NCI-H2196 treated with DMSO at 0.1 percent for 48 hours (cell line): ENCODE data around the gene CDK14.

Source experiments
- DNase-seq: peaks from one replicate; lab custom pipeline; 2025; ENCODE audit not compliant: unreplicated experiment; lab: John Stamatoyannopoulos, UW

The CDK14 gene

DNA sequence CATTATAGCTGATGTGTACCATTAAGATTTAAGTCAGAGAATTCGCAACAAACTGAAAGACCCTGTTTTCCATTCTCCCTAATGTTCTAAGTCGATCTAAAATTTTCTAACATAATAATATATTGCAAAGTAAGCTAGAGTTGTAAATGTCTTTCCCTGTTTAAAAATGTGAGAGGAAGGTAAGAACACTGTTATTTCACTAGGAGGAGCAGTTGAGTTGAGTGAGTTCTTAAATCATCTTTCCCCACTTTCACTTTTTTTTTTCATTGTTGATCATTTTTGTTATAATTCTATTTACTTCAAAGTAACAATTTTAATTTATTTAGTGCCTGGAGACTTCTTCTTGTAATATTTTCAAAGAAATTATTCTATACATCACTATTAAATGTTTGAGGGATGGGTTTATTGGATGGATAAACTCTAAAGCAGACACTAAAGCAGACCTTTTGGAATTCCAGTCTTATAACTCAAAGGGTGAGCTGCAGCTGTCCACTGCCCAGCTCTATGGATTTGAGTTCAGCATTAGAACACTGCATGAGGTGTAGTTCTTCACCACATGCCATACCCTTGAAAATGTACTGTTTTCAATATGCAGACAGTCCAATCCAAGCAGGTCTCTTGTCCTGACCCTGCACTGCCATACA is 486.9 kb downstream of the CDK14 start:
- DNase-seq = no peak

DNA sequence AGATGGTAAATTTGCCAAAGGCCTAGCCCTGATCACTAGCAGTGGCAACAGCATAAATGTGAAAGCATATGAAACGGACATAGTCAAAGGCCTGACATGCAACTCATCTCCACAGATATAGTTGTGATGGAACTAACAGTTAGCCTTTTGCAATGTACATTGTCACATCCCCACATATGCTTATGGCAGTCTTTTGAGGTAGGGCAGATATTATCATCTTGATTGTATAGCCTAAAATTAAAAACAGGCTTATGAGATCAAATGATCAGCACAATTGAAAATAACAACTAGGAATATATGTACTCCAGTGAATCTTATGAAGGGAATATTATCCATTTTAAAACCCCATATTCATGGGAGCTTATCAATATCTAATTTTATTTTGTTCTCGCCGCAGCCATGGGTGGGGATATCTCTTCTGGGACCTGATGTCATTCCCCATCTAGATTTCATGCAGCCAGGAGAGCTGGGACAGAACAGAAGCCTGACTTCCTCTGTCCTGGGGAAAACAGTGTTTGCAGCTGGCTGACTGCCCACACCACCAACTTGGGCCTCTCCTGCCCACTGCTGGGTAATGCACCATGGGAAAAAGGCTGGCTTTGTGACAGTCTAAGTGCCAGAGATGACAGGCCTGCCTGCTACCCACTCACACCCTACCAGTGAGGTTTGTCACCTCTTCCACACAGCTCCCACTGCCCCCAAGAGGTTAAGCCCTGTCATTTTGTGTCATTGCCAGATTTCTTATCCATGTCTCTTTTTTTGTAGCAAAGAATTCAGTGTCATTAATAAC is 487.9 kb downstream of the CDK14 start:
- no peak for DNase-seq

DNA sequence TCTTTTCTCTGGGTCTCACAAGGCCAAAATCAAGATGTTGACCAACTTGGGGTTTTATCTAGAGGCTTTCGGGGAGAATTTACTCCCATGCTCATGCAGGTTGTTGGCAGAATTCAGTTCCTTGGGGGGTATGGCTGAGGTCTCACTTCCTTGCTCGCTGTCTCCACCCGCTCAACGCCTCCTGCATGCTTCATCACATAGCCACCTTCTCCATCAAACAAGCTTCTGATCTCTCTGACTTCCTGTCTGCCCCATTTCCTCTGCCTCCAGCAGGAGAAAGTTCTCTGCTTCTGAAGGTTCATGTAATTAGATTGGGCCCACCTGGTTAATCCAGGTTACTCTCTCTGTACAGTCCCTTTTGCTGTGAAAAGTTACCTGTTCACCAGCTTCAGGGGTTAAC is 489.1 kb downstream of the CDK14 start:
- DNase-seq = no peak

DNA sequence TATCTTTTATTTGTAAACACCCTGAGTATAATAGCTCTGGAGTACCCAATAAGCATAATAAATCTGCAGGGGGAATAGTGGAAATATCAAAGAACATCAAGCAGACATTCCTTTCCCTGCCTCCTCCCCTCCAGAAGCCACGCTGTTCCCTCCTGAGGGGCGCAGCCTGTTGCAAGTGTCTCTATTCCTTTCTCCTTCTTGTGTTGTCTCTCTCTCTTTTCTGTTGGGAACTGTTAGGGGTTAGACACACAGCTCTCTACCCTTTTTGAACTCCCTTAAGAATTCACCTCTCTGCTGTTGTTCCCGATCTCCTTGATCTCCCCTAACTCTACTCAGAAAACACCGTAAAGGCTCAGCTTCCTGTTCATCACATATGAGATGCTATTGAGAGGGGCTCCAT is 490.1 kb downstream of the CDK14 start:
- DNase-seq = no peak

DNA sequence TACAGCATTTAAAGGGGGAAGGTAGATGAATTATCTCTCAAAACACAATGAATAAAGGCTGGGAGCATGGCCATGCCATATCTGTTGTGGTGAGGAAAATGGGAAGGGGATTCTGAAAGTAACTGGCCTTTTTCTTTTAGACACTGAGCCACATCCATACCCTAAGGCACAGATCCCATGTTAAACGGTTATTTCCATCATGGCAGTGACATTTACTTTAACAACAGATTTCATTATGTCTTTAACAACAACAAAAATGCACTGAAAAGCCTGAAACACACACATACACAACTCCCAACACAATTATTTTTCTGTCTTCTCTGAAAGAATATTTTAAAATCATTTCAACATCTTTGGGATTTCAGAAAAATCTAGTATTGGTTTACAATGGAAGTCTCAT is 492.0 kb downstream of the CDK14 start:
- no peak for DNase-seq

DNA sequence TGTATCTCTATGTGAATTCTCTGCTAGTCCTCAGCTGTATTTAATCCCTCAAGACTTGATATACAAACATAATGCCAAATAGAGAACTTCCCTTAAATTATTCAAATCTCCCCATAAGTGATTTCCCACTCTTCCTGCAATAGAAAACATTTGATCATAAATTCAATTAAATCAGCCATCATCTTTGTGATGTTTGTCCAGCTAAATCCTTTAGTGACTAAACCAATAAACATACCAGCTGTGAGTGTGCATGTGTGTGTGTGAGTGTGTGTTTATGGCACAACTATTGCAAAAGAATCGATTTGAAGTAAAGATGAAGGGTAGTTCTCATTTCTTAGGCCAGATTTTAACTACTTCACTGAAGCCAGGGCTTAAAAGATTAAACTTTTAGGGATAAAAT is 492.6 kb downstream of the CDK14 start:
- no peak for DNase-seq

DNA sequence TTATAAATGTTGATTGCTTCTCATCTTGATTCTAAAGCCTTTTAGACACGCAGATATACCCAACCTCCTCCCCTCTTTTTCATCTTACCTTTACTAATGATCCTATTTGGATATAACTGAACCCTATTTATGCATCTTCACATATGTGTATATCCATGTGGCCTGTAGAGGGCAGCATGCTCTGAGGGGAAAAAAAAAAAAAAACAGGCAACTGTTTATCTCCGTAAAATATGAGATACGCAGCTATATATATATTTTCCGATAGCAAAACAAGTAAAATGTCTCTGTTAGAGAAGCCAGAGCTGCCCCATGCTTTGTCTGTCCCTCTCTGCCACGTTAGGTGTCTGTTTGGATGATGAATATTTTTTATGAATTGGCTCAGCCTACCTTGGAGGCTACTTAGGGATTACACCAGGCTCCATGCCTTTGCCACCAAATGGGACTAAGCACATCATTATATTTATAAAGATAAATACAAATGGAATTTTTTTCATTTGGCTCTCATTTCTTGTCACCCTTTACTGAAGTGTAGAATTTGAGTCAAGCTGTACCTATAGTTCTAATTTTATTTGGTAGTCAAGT is 493.4 kb downstream of the CDK14 start:
- DNase-seq = peak; percentile 20

DNA sequence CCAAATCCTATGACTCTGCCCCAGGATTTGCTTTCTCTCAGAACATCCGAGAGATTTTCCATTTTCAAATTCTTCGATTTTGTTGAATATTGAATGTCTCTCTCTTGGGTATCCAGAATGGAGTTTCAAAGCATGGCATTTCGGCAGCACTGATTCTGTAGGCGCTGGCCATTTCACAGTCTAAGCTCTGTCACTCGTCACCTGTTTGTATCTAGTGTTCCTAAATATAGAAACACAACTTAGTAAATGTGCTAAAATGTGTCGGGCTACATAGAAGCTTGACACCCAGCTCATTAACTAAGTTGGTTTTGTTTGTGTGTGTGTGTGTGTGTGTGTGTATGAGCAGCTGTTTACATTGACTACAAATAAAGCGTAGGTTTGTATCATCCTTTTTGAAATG is 494.6 kb downstream of the CDK14 start:
- no peak for DNase-seq

DNA sequence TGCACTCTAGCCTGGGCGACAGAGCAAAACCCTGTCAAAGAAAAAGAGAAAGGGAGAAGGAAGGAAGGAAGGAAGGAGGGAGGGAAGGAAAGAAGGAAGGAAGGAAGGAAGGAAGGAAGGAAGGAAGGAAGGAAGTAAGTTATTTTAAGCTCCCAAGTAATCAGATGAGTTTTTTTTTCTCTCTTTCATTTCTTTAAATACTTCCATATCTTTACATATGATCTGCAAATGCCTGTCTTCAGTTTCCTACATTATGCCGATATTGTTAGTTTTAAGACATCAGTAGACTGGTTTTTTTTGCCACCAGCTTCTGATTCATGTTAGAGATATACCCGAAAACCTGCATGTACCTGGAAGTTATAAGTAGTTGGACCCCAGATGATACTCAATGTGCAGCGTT is 495.5 kb downstream of the CDK14 start:
- no peak for DNase-seq

DNA sequence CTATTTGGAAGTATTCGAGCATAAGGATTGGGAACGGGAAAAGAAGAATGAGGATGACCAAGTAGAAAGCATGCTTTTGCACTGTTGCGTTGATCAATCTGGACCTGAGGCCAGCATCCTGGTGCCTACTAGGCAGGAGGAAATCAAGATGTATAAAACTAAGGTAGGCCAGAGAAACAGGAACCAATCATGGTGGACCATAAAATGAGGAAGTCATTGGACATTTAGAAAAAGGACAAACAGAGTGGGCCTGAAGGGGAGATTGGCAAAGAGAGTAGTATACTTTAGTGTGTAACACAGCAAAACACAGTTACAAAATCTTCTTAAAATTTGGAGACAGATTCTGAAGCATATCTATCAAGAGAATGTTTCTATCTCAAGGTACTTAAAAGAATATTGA is 497.1 kb downstream of the CDK14 start:
- DNase-seq = no peak

DNA sequence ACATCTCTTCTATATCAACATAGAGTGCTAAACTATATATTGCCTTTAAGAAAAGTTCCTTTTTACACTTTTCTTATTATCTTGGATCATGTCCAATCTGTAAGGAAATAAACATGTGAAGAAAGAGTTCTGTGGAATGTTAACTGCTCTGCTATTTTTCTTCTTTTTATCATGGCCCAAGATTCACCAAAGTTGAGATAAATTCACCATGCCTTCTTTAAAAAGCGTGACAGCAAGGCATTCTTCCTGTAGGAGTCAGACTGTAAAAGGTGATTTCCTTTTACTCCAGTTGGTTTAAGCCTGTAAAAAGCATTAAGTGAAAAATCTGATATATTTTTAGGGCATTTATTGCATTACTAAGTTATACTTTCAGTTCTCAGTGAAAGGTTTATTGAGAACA is 502.4 kb downstream of the CDK14 start:
- DNase-seq = no peak

DNA sequence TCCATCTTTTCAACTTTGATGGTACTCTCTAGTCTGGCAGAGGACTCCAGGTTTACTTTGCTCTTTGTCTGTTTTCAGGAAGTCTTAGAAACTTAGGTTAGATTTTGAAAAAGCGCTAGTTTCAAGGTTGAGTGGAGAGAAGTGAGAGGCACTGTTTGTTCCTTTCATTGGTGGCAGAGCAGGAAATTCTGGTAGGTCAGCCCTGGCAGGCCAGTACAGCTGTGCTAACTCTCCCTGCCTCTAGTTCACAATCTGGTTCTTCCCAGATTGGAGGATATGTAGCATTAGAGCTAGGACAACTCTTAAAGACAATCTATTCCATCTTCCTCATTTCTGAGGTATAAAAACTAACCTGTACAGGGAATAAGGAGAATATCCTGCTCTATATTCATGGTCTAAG is 507.2 kb downstream of the CDK14 start:
- DNase-seq = no peak

DNA sequence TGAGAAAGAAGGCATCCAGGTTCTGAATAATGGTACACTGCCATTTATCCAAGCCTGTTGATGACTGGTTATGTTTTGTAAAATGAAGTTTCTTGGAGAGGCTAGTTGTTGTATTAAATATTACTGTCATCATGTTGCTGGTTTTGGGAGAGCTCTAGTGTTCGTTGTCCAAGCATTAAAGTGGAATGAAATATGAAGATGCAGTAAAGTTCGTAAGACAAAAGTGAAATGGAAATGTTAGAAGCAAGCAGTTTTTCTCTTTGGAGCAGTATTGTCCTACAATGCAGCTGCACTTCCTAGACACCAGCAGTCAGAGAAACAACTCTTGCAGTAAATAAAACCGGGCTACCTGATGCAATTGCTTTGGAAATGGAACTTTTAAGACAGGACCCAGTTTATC is 511.3 kb downstream of the CDK14 start:
- DNase-seq = no peak

DNA sequence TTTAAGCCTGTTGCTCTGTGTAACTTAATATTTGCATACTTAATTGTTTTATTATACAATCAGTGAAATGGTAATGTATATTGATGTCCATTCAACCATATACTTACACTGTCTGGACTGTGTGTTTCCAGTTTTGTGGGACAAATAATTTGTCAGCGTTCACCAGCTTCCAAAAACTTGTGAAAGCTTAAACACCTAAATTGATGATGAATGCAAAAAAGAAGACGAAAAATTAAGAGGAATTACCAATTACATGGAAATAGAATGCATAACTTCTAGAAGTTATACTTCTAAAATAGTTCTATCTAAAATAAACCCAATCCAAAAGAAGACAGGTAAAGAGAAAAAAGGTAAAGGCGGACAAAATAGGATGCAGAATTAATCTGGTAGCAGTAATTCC is 513.1 kb downstream of the CDK14 start:
- DNase-seq = no peak

DNA sequence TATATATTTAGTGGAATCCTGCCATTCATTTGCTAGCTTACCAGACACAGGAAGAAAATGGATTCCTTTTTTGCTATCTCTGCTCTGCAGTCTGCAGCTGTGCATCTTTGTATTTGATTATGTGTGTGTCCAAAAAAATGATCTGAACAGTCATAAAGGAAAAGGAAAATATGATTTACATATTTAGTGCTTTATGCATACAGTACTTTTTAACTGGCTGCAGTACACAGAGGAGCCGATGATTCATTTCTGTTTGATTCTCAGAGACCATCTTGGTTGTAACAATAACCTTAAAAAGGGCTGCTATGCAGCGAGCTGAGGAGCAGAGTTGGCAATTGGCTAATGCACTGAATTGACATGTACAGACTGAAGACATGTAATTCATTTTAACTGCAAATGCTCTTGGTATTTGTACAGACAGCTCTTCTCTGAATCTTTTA is 516.8 kb downstream of the CDK14 start:
- no peak for DNase-seq

DNA sequence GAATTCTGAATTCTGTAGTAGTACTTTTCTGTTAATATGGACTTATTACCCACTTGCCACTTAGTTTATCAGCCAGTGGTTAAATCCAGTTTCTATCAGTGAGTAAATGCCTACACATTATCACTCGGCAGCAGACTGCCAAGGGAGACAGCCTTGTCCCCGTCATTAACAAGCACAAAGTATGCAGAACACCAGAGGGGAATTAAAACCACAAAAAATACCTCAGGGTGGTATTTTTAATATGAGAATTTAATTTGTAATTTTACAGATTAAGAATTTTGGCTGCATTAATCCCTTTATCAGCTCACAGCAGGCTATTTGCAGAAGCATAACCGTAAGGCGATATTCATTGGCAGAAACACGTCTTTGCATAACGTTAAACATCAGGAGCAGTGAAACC is 518.1 kb downstream of the CDK14 start:
- no peak for DNase-seq

DNA sequence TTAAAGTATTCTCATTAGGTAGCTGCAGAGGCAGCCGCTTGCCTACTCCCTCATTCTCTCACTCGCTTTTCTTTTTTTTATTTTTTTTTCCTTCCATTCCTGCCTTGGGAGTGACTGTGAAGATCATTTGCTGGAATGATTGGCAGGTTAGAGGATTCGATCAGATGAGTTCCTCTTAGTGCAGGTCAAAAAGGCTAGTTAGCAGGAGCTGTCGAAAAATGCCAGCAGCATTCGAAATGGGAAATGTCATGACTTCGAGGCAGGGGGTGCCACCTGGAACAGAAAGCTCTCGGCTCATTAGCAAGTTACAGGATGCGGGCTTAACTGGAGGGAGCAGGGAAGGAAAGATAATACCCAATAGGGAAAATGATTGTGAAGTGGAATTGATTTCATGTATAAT is 530.6 kb downstream of the CDK14 start:
- DNase-seq = no peak

DNA sequence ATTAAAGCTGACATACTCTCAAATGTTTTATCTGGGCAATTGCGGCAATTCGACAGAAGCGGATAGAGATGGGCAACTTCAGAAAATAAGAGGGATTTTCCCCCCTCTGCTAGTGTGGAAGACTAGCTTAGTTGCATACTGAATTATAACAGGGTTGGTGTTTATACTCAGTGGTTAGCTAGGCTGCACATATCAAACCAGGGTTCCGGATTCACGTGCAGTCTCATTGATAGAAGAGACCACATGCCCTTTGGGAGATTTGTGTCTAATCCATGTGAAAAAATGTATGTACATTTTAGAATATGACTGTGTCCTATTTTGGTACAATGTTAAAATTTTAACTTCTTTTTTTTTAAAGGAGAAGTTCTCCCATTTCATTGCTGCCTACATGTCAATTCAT is 531.2 kb downstream of the CDK14 start:
- no peak for DNase-seq

DNA sequence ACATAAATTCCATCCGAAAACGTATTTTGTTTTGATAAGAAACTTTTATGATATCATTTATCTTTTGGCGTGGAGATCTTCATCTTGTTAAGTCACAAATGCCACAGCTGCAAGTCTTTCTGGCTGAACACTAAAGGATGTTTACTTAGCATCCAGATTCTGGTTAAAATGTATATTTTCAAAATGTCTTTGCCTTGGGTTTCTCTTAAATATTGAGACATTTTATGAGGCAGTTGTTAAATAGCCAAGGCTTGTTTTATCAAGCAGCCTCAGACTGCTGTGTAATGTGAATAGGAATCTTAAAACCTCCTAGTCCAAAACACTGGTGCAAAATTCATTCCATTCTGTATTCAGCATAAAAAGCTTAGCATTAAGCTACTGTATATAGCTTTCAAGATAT is 531.8 kb downstream of the CDK14 start:
- DNase-seq = no peak

DNA sequence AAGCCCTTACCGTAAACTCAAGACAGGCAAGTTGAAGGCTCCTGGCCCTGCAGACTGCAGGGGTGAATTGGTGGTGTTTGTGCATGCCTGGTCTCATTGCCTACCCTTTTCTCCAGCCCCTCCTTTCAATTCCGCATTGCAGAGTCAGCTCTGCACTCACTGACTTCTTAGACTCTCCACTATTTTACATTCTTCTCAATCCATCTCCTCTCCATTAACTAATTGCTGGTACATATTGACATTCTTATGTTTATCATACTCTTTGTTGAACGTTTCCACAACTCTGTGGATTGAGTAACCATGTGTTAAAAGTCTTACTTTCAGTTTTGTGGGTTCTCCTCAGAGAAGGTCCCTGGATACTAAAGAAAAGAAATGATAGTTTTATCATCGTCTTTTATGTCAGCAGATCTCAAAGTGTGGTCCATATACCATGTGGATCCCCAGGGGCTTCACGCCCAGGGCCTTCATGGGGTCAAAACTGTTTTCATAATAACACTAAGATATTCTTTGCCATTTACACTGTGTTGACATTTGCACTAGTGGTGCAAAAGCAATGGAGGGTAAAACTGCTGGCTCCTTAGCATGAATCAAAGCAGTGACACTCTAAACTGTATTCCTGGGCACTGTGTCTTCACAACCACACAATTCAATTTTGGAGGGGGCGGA is 532.7 kb downstream of the CDK14 start:
- DNase-seq = no peak

DNA sequence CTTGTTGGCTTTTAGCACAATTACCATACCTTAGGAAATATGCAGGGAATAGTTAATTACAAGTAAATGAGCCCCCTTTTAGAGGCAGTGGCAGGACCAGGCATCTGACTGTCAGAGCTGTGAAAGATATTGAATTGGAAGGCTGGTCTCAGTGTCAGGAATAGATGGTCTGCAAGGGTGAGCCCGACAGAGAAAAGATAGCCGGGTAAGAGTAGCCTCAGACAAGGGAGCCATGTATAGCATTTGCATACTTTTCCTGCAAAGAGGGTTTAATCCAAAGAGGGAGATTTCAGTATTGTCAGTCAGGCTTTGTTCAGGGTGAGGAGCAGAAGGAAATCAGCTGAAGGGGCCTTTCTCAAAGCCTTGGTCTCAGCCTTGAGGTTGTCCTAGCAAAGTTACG is 539.2 kb downstream of the CDK14 start:
- no peak for DNase-seq
